ENCODE results near the gene LASP1.

LASP1 gene

GRCh38 chr17:38870259-38871165 lies 654 bp downstream of the LASP1 start:
- DNase-seq = peak; percentile 56

GRCh38 chr17:38871247-38872015 lies 1.6 kb downstream of the LASP1 start:
- DNase-seq = no peak

GRCh38 chr17:38872027-38872511 lies 2.2 kb downstream of the LASP1 start:
- DNase-seq = no peak

GRCh38 chr17:38872671-38873385 lies 3.0 kb downstream of the LASP1 start:
- DNase-seq = no peak

- DNase-seq = no peak
Observed at GRCh38 chr17:38873640-38874380, 4.0 kb downstream of the LASP1 start.

GRCh38 chr17:38874505-38875400 lies 4.9 kb downstream of the LASP1 start:
- no peak for DNase-seq

- no peak for DNase-seq
Observed at GRCh38 chr17:38875477-38876075, 5.7 kb downstream of the LASP1 start.

GRCh38 chr17:38877130-38877851 lies 7.4 kb downstream of the LASP1 start:
- DNase-seq = no peak

GRCh38 chr17:38879878-38880665 lies 10.2 kb downstream of the LASP1 start:
- peak; percentile 68 for DNase-seq

GRCh38 chr17:38881600-38882191 lies 11.8 kb downstream of the LASP1 start:
- DNase-seq = no peak

- no peak for DNase-seq
Observed at GRCh38 chr17:38882870-38883269, 13.0 kb downstream of the LASP1 start.

GRCh38 chr17:38883592-38884526 lies 14.0 kb downstream of the LASP1 start:
- DNase-seq = no peak

GRCh38 chr17:38885044-38885727 lies 15.3 kb downstream of the LASP1 start:
- no peak for DNase-seq

GRCh38 chr17:38885728-38886642 lies 16.1 kb downstream of the LASP1 start:
- no peak for DNase-seq

GRCh38 chr17:38886643-38887010 lies 16.8 kb downstream of the LASP1 start:
- no peak for DNase-seq

GRCh38 chr17:38888842-38889241 lies 19.0 kb downstream of the LASP1 start:
- no peak for DNase-seq
